GM12878 (cell line): Measurements from ENCODE around the gene ADGRD1.

Source experiments
- ATF7 ChIP-seq: fragments of 450-650 bp; IDR thresholded peaks from 2 replicates; pipeline ENCODE4 v1.6.1; 2016; ENCODE audit warnings: low read depth, mild to moderate bottlenecking
- CBX5 ChIP-seq: sonication (generic); IDR thresholded peaks from 2 replicates; pipeline ENCODE4 v1.6.1; 2016; ENCODE audit warnings: low read depth, moderate library complexity, mild to moderate bottlenecking, inconsistent platforms
- CREM ChIP-seq: IDR thresholded peaks from 2 replicates; pipeline ENCODE4 v1.6.1; 2014; ENCODE audit warnings: antibody characterized with exemption, low read depth
- CTCF ChIP-seq, 3 experiments: IDR thresholded peaks in 2 of 3; conservative IDR thresholded peaks in 1 of 3; 2 replicates each; pipeline ENCODE4 v1.5.1; 2011; ENCODE audit warnings: low read depth in 3 of 3, low read length in 3 of 3, mild to moderate bottlenecking in 3 of 3, control low read depth in 2 of 3, moderate library complexity in 2 of 3, inconsistent platforms in 1 of 3, mixed read lengths in 1 of 3; ENCODE audit not compliant: control insufficient read depth in 2 of 3, insufficient read depth in 1 of 3; ENCODE audit errors: extremely low read depth in 1 of 3
- EGR1 ChIP-seq, 2 experiments: IDR thresholded peaks; 1 replicate in 1 of 2; 2 replicates in 1 of 2; pipeline ENCODE4 v1.6.1; 2011 to 2012; ENCODE audit warnings: low read depth in 2 of 2, low read length in 2 of 2, borderline replicate concordance in 1 of 2, mild to moderate bottlenecking in 1 of 2, moderate library complexity in 1 of 2
- EZH2 ChIP-seq: IDR thresholded peaks from 2 replicates; pipeline ENCODE4 v1.6.1; 2012; ENCODE audit warnings: low read depth, mild to moderate bottlenecking, control low read depth, inconsistent platforms, low read length, borderline replicate concordance; ENCODE audit not compliant: control insufficient read depth
- JUND ChIP-seq: IDR thresholded peaks from 2 replicates; pipeline ENCODE4 v1.6.1; 2012; ENCODE audit warnings: low read depth, mild to moderate bottlenecking, low read length, improper control_type of control experiment, moderate library complexity
- MXI1 ChIP-seq: fragments of 150-350 bp; IDR thresholded peaks from 2 replicates; pipeline ENCODE4 v1.6.1; 2011; ENCODE audit warnings: low read depth, mild to moderate bottlenecking, inconsistent platforms, low read length, improper control_type of control experiment
- POLR2A ChIP-seq: IDR thresholded peaks from 2 replicates; pipeline ENCODE4 v1.6.1; 2011; ENCODE audit warnings: low read depth, mild to moderate bottlenecking, low read length
- RAD21 ChIP-seq: IDR thresholded peaks from 2 replicates; pipeline ENCODE4 v1.6.1; 2011; ENCODE audit warnings: mild to moderate bottlenecking, low read depth, low read length, moderate library complexity; ENCODE audit not compliant: insufficient read depth
- RELA ChIP-seq: fragments of 450-650 bp; IDR thresholded peaks from 2 replicates; pipeline ENCODE4 v1.8.0; 2014; ENCODE audit warnings: borderline replicate concordance; ENCODE audit not compliant: partially characterized antibody
- TARDBP ChIP-seq: IDR thresholded peaks from 2 replicates; pipeline ENCODE4 v1.6.1; 2016; ENCODE audit warnings: borderline replicate concordance
- WRNIP1 ChIP-seq: IDR thresholded peaks from 2 replicates; pipeline ENCODE4 v1.6.1; 2011; ENCODE audit warnings: low read depth, low read length, improper control_type of control experiment, borderline replicate concordance
- ZBTB4 ChIP-seq: fragments of 450-650 bp; formaldehyde crosslinking; IDR thresholded peaks from 2 replicates; pipeline ENCODE4 v1.4.0; 2022; ENCODE audit warnings: mild to moderate bottlenecking, moderate library complexity

- TF ChIP-seq ZBTB4 (CRISPR knock-in tag), result no peak
- no peak for TF ChIP-seq CBX5
- no peak for TF ChIP-seq TARDBP
- TF ChIP-seq EGR1 (IDR thresholded peaks at IDR 0.05; ENCODE audit: borderline replicate concordance in 1 of 2, low read depth in 2 of 2, low read length in 2 of 2), result no peak
- TF ChIP-seq POLR2A, result no peak
- TF ChIP-seq EZH2, result no peak
- no peak for TF ChIP-seq CTCF (IDR thresholded peaks at IDR 0.05 in 2 of 3, conservative IDR thresholded peaks at IDR 0.05 in 1 of 3; ENCODE audit: control insufficient read depth in 2 of 3, extremely low read depth in 1 of 3, insufficient read depth in 1 of 3, low read depth in 3 of 3, low read length in 3 of 3)
- TF ChIP-seq JUND, result no peak
- TF ChIP-seq CREM, result no peak
- TF ChIP-seq MXI1, result no peak
- TF ChIP-seq WRNIP1, result no peak
- no peak for TF ChIP-seq ATF7
- no peak for TF ChIP-seq RAD21
- TF ChIP-seq RELA, result no peak
Measured at GRCh38 chr12:130934753-130935152, 19.0 kb upstream of the ADGRD1 start.
